Adrenal gland (tissue), 5 donors: ENCODE measurements around the gene CHRNA10.
A peak's percentile ranks its signal among the peaks of the same experiment; 100 is the strongest.

ENCODE experiments used
- POLR2A ChIP-seq, 2 donors: fragments of 450-650 bp; IDR thresholded peaks; one replicate each; pipeline ENCODE4 v1.6.1; 2017; ENCODE audit warnings: antibody characterized with exemption in 2 of 2, mild to moderate bottlenecking in 2 of 2, moderate library complexity in 1 of 2
- TF ChIP-seq, protein P1 (sequence below), 6 experiments: fragments of 450-650 bp in 4 of 6; fragments of 200-600 bp in 2 of 6; sonication (generic) in 1 of 6; IDR thresholded peaks; 1 replicate in 5 of 6; 2 replicates in 1 of 6; pipeline versions ENCODE4 v1.5.1 to v1.8.0; 2016 to 2021; ENCODE audit warnings: antibody characterized with exemption in 6 of 6, mild to moderate bottlenecking in 2 of 6, moderate library complexity in 1 of 6
- donor health status: DM: no; HTN: no; CAD: no.

DNA sequence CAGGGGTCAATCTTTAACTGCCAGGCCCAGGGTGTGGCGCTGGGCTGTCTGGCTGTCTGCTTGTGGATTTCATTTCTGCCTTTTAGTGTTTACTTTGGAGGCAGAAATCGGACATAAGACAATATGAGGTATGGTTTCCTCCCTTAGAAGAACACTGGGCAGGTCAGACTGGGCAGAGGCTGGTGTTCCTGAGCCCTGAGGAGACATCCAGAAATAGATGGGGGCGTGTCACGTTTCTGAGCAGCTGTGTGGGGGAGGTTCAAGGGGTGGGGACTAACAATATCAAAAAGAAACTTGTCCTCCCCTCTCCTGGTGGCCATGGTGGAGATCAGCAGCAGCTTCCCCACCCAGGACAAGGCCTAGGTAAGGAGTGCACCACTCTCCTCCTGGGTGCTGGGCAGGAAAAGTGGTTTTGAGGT, 26.4 kb downstream of the CHRNA10 start, which contains the start of gene ART1:
- TF ChIP-seq, protein P1, sequence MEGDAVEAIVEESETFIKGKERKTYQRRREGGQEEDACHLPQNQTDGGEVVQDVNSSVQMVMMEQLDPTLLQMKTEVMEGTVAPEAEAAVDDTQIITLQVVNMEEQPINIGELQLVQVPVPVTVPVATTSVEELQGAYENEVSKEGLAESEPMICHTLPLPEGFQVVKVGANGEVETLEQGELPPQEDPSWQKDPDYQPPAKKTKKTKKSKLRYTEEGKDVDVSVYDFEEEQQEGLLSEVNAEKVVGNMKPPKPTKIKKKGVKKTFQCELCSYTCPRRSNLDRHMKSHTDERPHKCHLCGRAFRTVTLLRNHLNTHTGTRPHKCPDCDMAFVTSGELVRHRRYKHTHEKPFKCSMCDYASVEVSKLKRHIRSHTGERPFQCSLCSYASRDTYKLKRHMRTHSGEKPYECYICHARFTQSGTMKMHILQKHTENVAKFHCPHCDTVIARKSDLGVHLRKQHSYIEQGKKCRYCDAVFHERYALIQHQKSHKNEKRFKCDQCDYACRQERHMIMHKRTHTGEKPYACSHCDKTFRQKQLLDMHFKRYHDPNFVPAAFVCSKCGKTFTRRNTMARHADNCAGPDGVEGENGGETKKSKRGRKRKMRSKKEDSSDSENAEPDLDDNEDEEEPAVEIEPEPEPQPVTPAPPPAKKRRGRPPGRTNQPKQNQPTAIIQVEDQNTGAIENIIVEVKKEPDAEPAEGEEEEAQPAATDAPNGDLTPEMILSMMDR (IDR thresholded peaks at IDR 0.05), result peak in 1 of 6 experiments; percentile 10
- TF ChIP-seq POLR2A (IDR thresholded peaks at IDR 0.05), result no peak
